Progenitor cell of endocrine pancreas (in vitro differentiated cells): ENCODE results near the gene BACH2. TPM values are rescaled to one million over a fixed set of nuclear protein-coding genes. Genes with fewer than 3 reads are reported as not detected.

Experiments
- DNase-seq: peaks from one replicate; pipeline ENCODE4 v3.0.0; 2021; ENCODE audit warnings: low spot score; ENCODE audit not compliant: unreplicated experiment
- H3K27ac Mint-ChIP-seq: 2 replicates; pipeline ENCODE4 v1.8.0; 2021; ENCODE audit warnings: mild to moderate bottlenecking, moderate library complexity, mixed read lengths
- H3K27me3 Mint-ChIP-seq: 2 replicates; pipeline ENCODE4 v1.8.0; 2021; ENCODE audit warnings: mixed read lengths
- H3K36me3 Mint-ChIP-seq: 2 replicates; pipeline ENCODE4 v1.8.0; 2022; ENCODE audit warnings: mixed read lengths; ENCODE audit not compliant: insufficient read depth
- H3K4me1 Mint-ChIP-seq: 2 replicates; pipeline ENCODE4 v1.8.0; 2021; ENCODE audit warnings: low read depth, mixed read lengths
- H3K4me3 Mint-ChIP-seq: 2 replicates; pipeline ENCODE4 v1.8.0; 2021; ENCODE audit warnings: low read depth, mild to moderate bottlenecking, moderate library complexity, mixed read lengths
- H3K9me3 Mint-ChIP-seq: 2 replicates; pipeline ENCODE4 v1.8.0; 2021; ENCODE audit warnings: low read depth, mixed read lengths
- total RNA-seq: library from RNA; stranded (reverse); gene quantifications from 2 replicates; pipeline ENCODE4 v1.2.1, GENCODE V29; 2021
- TF ChIP-seq, protein P1 (sequence below): fragments of 200-600 bp; sonication (generic); IDR thresholded peaks from one replicate; pipeline ENCODE4 v1.5.0; 2021; ENCODE audit warnings: antibody characterized with exemption, mild to moderate bottlenecking; ENCODE audit not compliant: unreplicated experiment

Gene BACH2
- total RNA-seq, 1 donor from 2014 or later: 11.2 TPM

DNA sequence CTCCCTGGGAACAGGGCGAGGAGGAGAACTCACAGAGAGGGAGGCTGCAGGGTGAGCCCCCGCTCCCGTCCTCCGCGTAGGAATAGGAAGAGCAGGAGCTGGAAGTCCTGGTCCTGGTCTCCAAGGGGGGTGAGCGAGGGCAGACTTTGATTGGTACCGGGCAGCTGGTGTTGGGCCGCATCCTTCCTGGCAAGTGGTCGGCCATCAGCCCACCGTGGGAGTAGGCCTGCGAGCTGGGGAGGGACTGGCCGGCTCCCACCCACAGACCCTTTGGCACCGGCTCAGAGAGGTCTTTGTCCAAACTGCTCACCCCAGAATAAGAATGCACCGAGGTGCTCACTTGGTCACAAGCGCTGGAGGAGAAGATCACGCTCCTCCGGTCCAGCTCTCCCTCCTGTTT lies 346.2 kb downstream of the BACH2 start:
- peaks cover 5% of the 10 kb centered on the region for H3K36me3 Mint-ChIP-seq
- H3K27ac Mint-ChIP-seq: no peak overlapping the region
- TF ChIP-seq, protein P1, sequence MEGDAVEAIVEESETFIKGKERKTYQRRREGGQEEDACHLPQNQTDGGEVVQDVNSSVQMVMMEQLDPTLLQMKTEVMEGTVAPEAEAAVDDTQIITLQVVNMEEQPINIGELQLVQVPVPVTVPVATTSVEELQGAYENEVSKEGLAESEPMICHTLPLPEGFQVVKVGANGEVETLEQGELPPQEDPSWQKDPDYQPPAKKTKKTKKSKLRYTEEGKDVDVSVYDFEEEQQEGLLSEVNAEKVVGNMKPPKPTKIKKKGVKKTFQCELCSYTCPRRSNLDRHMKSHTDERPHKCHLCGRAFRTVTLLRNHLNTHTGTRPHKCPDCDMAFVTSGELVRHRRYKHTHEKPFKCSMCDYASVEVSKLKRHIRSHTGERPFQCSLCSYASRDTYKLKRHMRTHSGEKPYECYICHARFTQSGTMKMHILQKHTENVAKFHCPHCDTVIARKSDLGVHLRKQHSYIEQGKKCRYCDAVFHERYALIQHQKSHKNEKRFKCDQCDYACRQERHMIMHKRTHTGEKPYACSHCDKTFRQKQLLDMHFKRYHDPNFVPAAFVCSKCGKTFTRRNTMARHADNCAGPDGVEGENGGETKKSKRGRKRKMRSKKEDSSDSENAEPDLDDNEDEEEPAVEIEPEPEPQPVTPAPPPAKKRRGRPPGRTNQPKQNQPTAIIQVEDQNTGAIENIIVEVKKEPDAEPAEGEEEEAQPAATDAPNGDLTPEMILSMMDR: no peak
- H3K27me3 Mint-ChIP-seq: peaks cover 9% of the 10 kb centered on the region
- peaks cover 7% of the 10 kb centered on the region for H3K4me1 Mint-ChIP-seq
- no peak for DNase-seq
- no peak overlapping the region for H3K4me3 Mint-ChIP-seq
- H3K9me3 Mint-ChIP-seq: no peaks in the 10 kb centered on the region

DNA sequence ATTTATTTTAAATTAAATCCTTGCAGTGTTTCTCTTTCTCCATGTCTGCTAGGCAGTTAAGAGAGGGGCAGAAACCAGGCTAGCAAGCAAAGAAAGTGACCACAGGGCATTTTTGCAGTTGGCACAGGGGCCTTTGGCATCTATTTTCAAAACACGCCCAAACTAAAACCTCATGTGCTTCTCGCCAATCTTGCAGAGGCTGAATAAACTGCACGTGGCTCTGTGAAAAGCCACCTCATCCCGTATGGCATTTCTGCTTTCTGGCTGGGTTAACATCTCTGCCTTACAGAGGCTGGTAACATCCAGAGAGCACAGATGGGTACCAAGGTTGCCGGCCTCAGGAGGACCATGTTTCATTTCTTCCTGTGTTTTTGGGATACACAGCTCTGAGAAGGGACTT lies 347.8 kb downstream of the BACH2 start:
- no peak overlapping the region for H3K27ac Mint-ChIP-seq
- no peak overlapping the region for H3K4me3 Mint-ChIP-seq
- H3K4me1 Mint-ChIP-seq: peaks cover 9% of the 10 kb centered on the region
- TF ChIP-seq, protein P1: no peak
- DNase-seq: no peak
- H3K9me3 Mint-ChIP-seq: no peaks in the 10 kb centered on the region
- peaks cover 8% of the 10 kb centered on the region for H3K36me3 Mint-ChIP-seq
- H3K27me3 Mint-ChIP-seq: peaks cover 16% of the 10 kb centered on the region

DNA sequence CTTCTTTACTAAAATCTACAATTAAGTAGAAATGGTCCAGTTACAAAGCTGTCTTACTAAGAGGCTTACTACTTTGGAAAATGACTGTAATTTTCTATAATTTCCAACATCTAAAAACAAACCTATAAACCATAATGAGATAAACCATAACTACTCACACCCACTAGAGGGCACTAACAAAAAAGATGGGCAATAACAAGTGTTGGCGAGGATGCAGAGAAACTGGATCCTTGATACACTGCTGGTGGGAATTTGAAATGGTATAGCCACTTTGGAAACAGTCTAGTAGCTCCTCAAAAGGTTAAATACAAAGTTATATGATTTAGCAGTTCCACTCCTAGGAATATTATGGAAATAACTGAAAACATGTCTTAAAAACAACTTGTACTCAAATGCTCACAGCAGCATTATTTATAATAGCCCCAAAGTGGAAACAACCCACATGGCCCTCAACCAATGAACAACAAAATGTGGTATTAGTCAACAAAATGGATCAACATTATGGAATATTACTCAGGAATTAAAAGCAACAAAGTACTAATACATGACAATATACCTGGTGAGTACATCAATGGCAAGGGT lies 351.7 kb downstream of the BACH2 start:
- Mint-ChIP-seq H3K36me3 (peaks cover 5% of the 10 kb centered on the region), H3K4me3 (no peak overlapping the region), H3K9me3 (no peaks in the 10 kb centered on the region), H3K4me1 (peaks cover 20% of the 10 kb centered on the region), H3K27me3 (peaks cover 24% of the 10 kb centered on the region), H3K27ac (no peak overlapping the region)
- DNase-seq: no peak
- TF ChIP-seq, protein P1: peak; percentile 38

DNA sequence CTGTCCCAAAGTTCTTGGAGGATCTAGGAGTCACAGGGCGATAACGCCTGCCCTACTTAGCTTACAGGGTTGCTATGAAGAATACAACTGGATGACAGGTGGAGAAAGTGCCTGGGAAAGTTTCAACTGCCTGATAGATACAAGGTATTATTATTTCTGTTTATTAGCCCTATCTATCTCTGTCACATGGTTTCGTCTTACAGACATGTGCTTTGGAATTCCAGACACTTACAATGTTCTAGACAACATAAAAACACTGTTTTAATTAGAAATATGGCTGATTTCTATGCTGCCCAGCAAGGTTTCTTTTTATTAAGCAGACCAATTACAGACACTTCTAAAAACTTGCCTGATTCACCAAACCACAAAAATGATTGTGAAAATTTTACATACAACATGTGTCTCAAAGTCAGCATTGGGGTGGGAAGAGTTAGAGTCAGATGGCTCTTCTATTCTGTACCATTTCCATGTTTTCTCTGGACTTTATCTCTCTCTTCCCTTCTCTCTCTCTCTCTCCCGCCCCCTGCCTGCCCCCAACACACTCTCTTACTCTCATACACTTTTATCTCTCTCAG lies 352.4 kb downstream of the BACH2 start:
- Mint-ChIP-seq H3K4me3 (no peak overlapping the region), H3K9me3 (no peaks in the 10 kb centered on the region), H3K4me1 (peaks cover 20% of the 10 kb centered on the region), H3K36me3 (peaks cover 3% of the 10 kb centered on the region), H3K27me3 (peaks cover 19% of the 10 kb centered on the region), H3K27ac (no peak overlapping the region)
- TF ChIP-seq, protein P1: no peak
- DNase-seq: no peak

DNA sequence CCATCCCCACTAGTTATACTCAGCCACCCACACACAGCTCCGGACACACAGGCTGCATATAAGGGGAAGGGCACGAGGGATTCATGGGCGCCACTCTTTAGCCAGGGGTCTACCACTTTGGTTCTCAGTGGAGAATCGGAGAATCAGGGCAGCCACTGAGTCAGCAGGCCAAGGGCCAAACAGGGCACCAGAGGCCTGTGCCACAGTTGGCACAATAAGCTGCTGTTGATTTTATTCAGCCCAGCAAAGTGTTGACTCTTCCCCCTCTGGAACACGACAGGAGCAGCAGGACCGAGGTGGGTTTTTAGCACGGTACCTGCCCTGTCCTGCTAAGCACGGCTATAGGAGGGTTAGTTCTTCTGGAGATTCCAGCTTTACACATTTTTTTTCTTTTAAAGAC lies 354.0 kb downstream of the BACH2 start:
- H3K27me3 Mint-ChIP-seq: peaks cover 25% of the 10 kb centered on the region
- DNase-seq: no peak
- no peak overlapping the region for H3K4me3 Mint-ChIP-seq
- H3K4me1 Mint-ChIP-seq: peaks cover 20% of the 10 kb centered on the region
- no peaks in the 10 kb centered on the region for H3K9me3 Mint-ChIP-seq
- no peak overlapping the region for H3K27ac Mint-ChIP-seq
- TF ChIP-seq, protein P1: no peak
- peaks cover 3% of the 10 kb centered on the region for H3K36me3 Mint-ChIP-seq
